ENCODE measurements around the gene NPAS2. TPM values are rescaled to one million over a fixed set of nuclear protein-coding genes. Genes with fewer than 3 reads are reported as not detected.

Gene NPAS2
- total RNA-seq, 1 donor from 2014 or later, result 39.4 TPM

- no peaks in the 10 kb centered on the region for H3K36me3 Mint-ChIP-seq
- Histone ChIP-seq H3K9ac (no peak overlapping the region), H3K4me2 (no peak overlapping the region), H3K27ac (no peak overlapping the region), H3K4me1 (no peaks in the 10 kb centered on the region), H4K20me1 (ENCODE audit: low read depth) (no peaks in the 10 kb centered on the region), H3K79me2 (ENCODE audit: low read depth) (no peaks in the 10 kb centered on the region), H3K27me3 (no peaks in the 10 kb centered on the region), H3K36me3 (no peaks in the 10 kb centered on the region), H3K9me3 (ENCODE audit: low read depth) (no peaks in the 10 kb centered on the region), H3F3A (ENCODE audit: low read depth) (no peaks in the 10 kb centered on the region), H2AFZ (replicated peaks) (no peak overlapping the region), H3K4me3 (no peak overlapping the region)
- no peak overlapping the region for H3K27ac Mint-ChIP-seq
- no peak overlapping the region for H3K4me3 Mint-ChIP-seq
- H3K27me3 Mint-ChIP-seq (ENCODE audit: insufficient read depth, low read depth), result peaks cover 5% of the 10 kb centered on the region
- no peaks in the 10 kb centered on the region for H3K9me3 Mint-ChIP-seq
- no peaks in the 10 kb centered on the region for H3K4me1 Mint-ChIP-seq
- no peak for DNase-seq (ENCODE audit: low spot score)
- TF ChIP-seq EZH2phosphoT487 (IDR thresholded peaks at IDR 0.05) (no peak), EZH2 (IDR thresholded peaks at IDR 0.05) (no peak)
- TF ChIP-seq, protein P1, sequence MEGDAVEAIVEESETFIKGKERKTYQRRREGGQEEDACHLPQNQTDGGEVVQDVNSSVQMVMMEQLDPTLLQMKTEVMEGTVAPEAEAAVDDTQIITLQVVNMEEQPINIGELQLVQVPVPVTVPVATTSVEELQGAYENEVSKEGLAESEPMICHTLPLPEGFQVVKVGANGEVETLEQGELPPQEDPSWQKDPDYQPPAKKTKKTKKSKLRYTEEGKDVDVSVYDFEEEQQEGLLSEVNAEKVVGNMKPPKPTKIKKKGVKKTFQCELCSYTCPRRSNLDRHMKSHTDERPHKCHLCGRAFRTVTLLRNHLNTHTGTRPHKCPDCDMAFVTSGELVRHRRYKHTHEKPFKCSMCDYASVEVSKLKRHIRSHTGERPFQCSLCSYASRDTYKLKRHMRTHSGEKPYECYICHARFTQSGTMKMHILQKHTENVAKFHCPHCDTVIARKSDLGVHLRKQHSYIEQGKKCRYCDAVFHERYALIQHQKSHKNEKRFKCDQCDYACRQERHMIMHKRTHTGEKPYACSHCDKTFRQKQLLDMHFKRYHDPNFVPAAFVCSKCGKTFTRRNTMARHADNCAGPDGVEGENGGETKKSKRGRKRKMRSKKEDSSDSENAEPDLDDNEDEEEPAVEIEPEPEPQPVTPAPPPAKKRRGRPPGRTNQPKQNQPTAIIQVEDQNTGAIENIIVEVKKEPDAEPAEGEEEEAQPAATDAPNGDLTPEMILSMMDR (IDR thresholded peaks at IDR 0.05), result no peak
These were observed 115.4 kb downstream of the NPAS2 start for GRCh38 chr2:100935372-100935752.

- H3K27me3 Mint-ChIP-seq (ENCODE audit: insufficient read depth, low read depth), result peaks cover 6% of the 10 kb centered on the region
- no peak overlapping the region for H3K27ac Mint-ChIP-seq
These were observed 116.3 kb downstream of the NPAS2 start for GRCh38 chr2:100936070-100936741.

GRCh38 chr2:100936972-100937542 is 117.1 kb downstream of the NPAS2 start:
- no peak for DNase-seq (ENCODE audit: low spot score)
- no peak for TF ChIP-seq EZH2 (IDR thresholded peaks at IDR 0.05)
- Mint-ChIP-seq H3K36me3 (no peaks in the 10 kb centered on the region), H3K4me1 (peaks cover 4% of the 10 kb centered on the region), H3K27me3 (ENCODE audit: insufficient read depth, low read depth) (peaks cover 6% of the 10 kb centered on the region), H3K9me3 (no peaks in the 10 kb centered on the region), H3K4me3 (no peak overlapping the region), H3K27ac (no peak overlapping the region)
- H3K36me3 ChIP-seq, result no peaks in the 10 kb centered on the region
- H3K79me2 ChIP-seq (ENCODE audit: low read depth), result no peaks in the 10 kb centered on the region
- H3K9me3 ChIP-seq (ENCODE audit: low read depth), result no peaks in the 10 kb centered on the region
- H3K27me3 ChIP-seq, result no peaks in the 10 kb centered on the region
- no peak overlapping the region for H3K9ac ChIP-seq
- no peak overlapping the region for H3K4me3 ChIP-seq
- no peak overlapping the region for H2AFZ ChIP-seq (replicated peaks)
- no peak overlapping the region for H3K27ac ChIP-seq
- no peaks in the 10 kb centered on the region for H3F3A ChIP-seq (ENCODE audit: low read depth)
- H4K20me1 ChIP-seq (ENCODE audit: low read depth), result no peaks in the 10 kb centered on the region
- no peaks in the 10 kb centered on the region for H3K4me1 ChIP-seq
- no peak overlapping the region for H3K4me2 ChIP-seq

More at GRCh38 chr2:100936070-100936741, 116.3 kb downstream of the NPAS2 start:
- no peaks in the 10 kb centered on the region for H3K9me3 Mint-ChIP-seq
- no peak overlapping the region for H3K4me3 Mint-ChIP-seq
- TF ChIP-seq EZH2 (IDR thresholded peaks at IDR 0.05), result no peak
- no peak for TF ChIP-seq EZH2phosphoT487 (IDR thresholded peaks at IDR 0.05)
- TF ChIP-seq, protein P1 (IDR thresholded peaks at IDR 0.05), result no peak
- H2AFZ ChIP-seq (replicated peaks), result no peak overlapping the region
- no peaks in the 10 kb centered on the region for H3K9me3 ChIP-seq (ENCODE audit: low read depth)
- no peaks in the 10 kb centered on the region for H3K36me3 ChIP-seq
- H3K9ac ChIP-seq, result no peak overlapping the region
- no peak overlapping the region for H3K4me2 ChIP-seq
- H3K36me3 Mint-ChIP-seq, result no peaks in the 10 kb centered on the region
- H3K27ac ChIP-seq, result no peak overlapping the region
- H3K4me1 Mint-ChIP-seq, result no peaks in the 10 kb centered on the region
- DNase-seq (ENCODE audit: low spot score), result no peak
- H3F3A ChIP-seq (ENCODE audit: low read depth), result no peaks in the 10 kb centered on the region
- H3K27me3 ChIP-seq, result no peaks in the 10 kb centered on the region
- H3K4me1 ChIP-seq, result no peaks in the 10 kb centered on the region
- no peaks in the 10 kb centered on the region for H4K20me1 ChIP-seq (ENCODE audit: low read depth)
- no peak overlapping the region for H3K4me3 ChIP-seq
- no peaks in the 10 kb centered on the region for H3K79me2 ChIP-seq (ENCODE audit: low read depth)
